B cell (primary cell): Measurements from ENCODE around the gene ST6GAL1. TPM values are rescaled to one million over a fixed set of nuclear protein-coding genes. Genes with fewer than 3 reads are reported as not detected.
A peak's percentile ranks its signal among the peaks of the same experiment; 100 is the strongest.

Experiments
- ATAC-seq: fragments of 200-7000 bp; cut with Tn5 transposase; one replicate; pipeline ENCODE4 v1.10.0; 2021; ENCODE audit warnings: low read depth, mild to moderate bottlenecking, moderate number of reproducible peaks, moderate library complexity
- CTCF ChIA-PET: fragments of 350-600 bp; sonication (Branson Sonifier 250); formaldehyde crosslinking; loops from one replicate; lab custom pipeline; 2021; ENCODE audit warnings: antibody characterized with exemption, inconsistent platforms; lab: Charles Lee
- POLR2A ChIA-PET: fragments of 350-600 bp; sonication (Branson Sonifier 250); formaldehyde crosslinking; loops from one replicate; lab custom pipeline; 2021; ENCODE audit warnings: antibody characterized with exemption; lab: Charles Lee
- DNase-seq: peaks from one replicate; pipeline ENCODE4 v3.0.0; 2013
- H2AFZ ChIP-seq: 2 replicates; pipeline ENCODE4 v1.6.1; 2012; ENCODE audit warnings: mild to moderate bottlenecking, low read depth, low read length; ENCODE audit not compliant: insufficient read depth, poor library complexity, severe bottlenecking
- H3K27ac ChIP-seq, 2 donors: 1 replicate in 1 of 2; 2 replicates in 1 of 2; pipeline ENCODE4 v1.5.1; 2012 to 2013; ENCODE audit warnings: low read length in 2 of 2, mild to moderate bottlenecking in 2 of 2, moderate library complexity in 1 of 2
- H3K27me3 ChIP-seq, 4 experiments: fragments of 200-600 bp in 1 of 4; sonication (generic) in 1 of 4; replicated peaks in 1 of 4; 1 replicate in 2 of 4; 2 replicates in 2 of 4; pipeline versions ENCODE4 v1.6.1 to v1.7.0; 2013 to 2016; ENCODE audit warnings: low read length in 3 of 4, mild to moderate bottlenecking in 2 of 4, mixed read lengths in 1 of 4, moderate library complexity in 1 of 4; ENCODE audit not compliant: insufficient read depth in 4 of 4, control insufficient read depth in 3 of 4; ENCODE audit errors: control extremely low read depth in 1 of 4
- H3K36me3 ChIP-seq, 2 experiments: replicated peaks in 1 of 2; 1 replicate in 1 of 2; 2 replicates in 1 of 2; pipeline versions ENCODE4 v1.6.1 to v1.7.1; 2013; ENCODE audit warnings: low read length in 1 of 2; ENCODE audit not compliant: insufficient read depth in 2 of 2, control insufficient read depth in 1 of 2; ENCODE audit errors: control extremely low read depth in 1 of 2, extremely low read depth in 1 of 2
- H3K4me1 ChIP-seq, 2 donors: fragments of 200-600 bp in 1 of 2; sonication (generic) in 1 of 2; 1 replicate in 1 of 2; 2 replicates in 1 of 2; pipeline versions ENCODE4 v1.5.1 to v1.6.1; 2013 to 2017; ENCODE audit warnings: low read length in 2 of 2; ENCODE audit not compliant: control insufficient read depth in 2 of 2, insufficient read depth in 2 of 2
- H3K4me2 ChIP-seq: replicated peaks from 2 replicates; pipeline ENCODE3; 2012; ENCODE audit warnings: mild to moderate bottlenecking, low read depth, low read length; ENCODE audit not compliant: poor library complexity, severe bottlenecking
- H3K4me3 ChIP-seq, 5 experiments: fragments of 200-600 bp in 1 of 5; sonication (generic) in 1 of 5; 1 replicate in 3 of 5; 2 replicates in 2 of 5; pipeline versions ENCODE4 v1.5.1 to v1.7.0; 2011 to 2016; ENCODE audit warnings: low read length in 4 of 5, mild to moderate bottlenecking in 4 of 5, low read depth in 2 of 5, control low read depth in 1 of 5, moderate library complexity in 1 of 5; ENCODE audit not compliant: insufficient read depth in 1 of 5; ENCODE audit errors: control extremely low read depth in 1 of 5, extremely low read depth in 1 of 5
- H3K79me2 ChIP-seq: fragments of 200-600 bp; sonication (generic); one replicate; pipeline ENCODE4 v1.6.0; 2016; ENCODE audit warnings: low read length; ENCODE audit not compliant: control insufficient read depth, insufficient read depth
- H3K9ac ChIP-seq: fragments of 200-600 bp; sonication (generic); 2 replicates; pipeline ENCODE4 v1.6.1; 2017; ENCODE audit warnings: mild to moderate bottlenecking, low read length, moderate library complexity
- H3K9me3 ChIP-seq, 3 donors: one replicate each; pipeline versions ENCODE4 v1.6.1 to v1.7.1; 2013; ENCODE audit warnings: low read length in 2 of 3; ENCODE audit not compliant: control insufficient read depth in 2 of 3, insufficient read depth in 1 of 3; ENCODE audit errors: control extremely low read depth in 1 of 3
- H4K20me1 ChIP-seq: 2 replicates; pipeline ENCODE4 v1.6.0; 2012; ENCODE audit warnings: mild to moderate bottlenecking, low read length; ENCODE audit not compliant: insufficient read depth, control insufficient read depth, poor library complexity, severe bottlenecking
- H3K27ac Mint-ChIP-seq: one replicate; pipeline ENCODE4 v1.8.0; 2021; ENCODE audit warnings: mixed read lengths
- H3K27me3 Mint-ChIP-seq: one replicate; pipeline ENCODE4 v1.8.0; 2021; ENCODE audit warnings: mixed read lengths
- H3K4me1 Mint-ChIP-seq: one replicate; pipeline ENCODE4 v1.8.0; 2021; ENCODE audit warnings: mixed read lengths
- H3K4me3 Mint-ChIP-seq: one replicate; pipeline ENCODE4 v1.8.0; 2021; ENCODE audit warnings: mixed read lengths
- H3K9me3 Mint-ChIP-seq: one replicate; pipeline ENCODE4 v1.8.0; 2022; ENCODE audit warnings: mixed read lengths; ENCODE audit not compliant: insufficient read depth
- EZH2 ChIP-seq: IDR thresholded peaks from 2 replicates; pipeline ENCODE4 v1.6.1; 2012; ENCODE audit warnings: borderline replicate concordance, low read depth, mild to moderate bottlenecking, moderate library complexity, low read length; ENCODE audit not compliant: insufficient read depth, poor library complexity, severe bottlenecking
- WGBS: methylation state at CpG from one replicate; pipeline ENCODE4 v1.1.5; 2013; ENCODE audit warnings: missing lambda C conversion rate; ENCODE audit not compliant: insufficient coverage; 5-methylcytosine and 5-hydroxymethylcytosine counted together
- intact Hi-C: fragments of 100-400 bp; cut with micrococcal nuclease; formaldehyde crosslinking; loops from one replicate; pipeline ENCODE4 v1.10.0; 2022
- polyA plus RNA-seq: library from polyadenylated mRNA; depleted of rRNA; stranded (reverse); fragments of >200 nt; gene quantifications from 2 replicates; pipeline ENCODE4 v1.2.3, GENCODE V29; 2012
- total RNA-seq, 2 donors: library from RNA; stranded (reverse); fragments of 120-200 nt in 1 of 2; gene quantifications; 1 replicate in 1 of 2; 2 replicates in 1 of 2; pipeline versions ENCODE4 v1.2.3 to v1.2.4, GENCODE V29; 2013 to 2022
- TF ChIP-seq, protein P1 (sequence below): fragments of 200-600 bp; IDR thresholded peaks from one replicate; pipeline ENCODE4 v1.8.0; 2022; ENCODE audit warnings: antibody characterized with exemption, mild to moderate bottlenecking

ST6GAL1 gene
- total and polyA plus RNA-seq, 2 donors (not counting 1 experiment from before 2014, with no cell fraction given) = 174 to 563 TPM

DNA sequence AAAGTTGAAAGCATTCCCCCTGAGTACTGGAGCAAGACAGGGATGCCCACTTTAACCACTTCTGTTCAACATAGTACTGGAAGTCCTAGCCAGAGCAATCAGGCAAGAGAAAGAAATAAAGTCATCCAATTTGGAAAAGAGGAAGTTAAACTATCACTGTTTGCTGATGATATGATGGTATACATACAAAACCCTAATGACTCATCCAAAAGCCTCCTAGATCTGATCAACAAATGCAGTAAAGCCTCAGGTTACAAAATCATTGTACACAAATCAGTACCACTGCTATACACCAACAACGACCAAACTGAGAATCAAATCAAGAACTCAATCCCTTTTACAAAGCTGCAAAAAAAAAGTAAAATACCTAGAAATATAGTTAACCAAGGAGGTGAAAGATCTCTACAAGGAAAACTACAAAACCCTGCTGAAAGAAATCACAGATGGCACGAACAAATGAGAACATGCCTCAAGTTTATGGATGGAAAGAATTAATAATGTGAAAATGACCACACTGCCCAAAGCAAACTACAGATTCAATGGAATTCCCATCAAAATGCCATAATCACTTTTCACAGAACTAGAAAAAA lies 168.7 kb downstream of the ST6GAL1 start:
- WGBS = no CpG with 5 or more reads among the region's 2 CpGs
- ATAC-seq = no peak

DNA sequence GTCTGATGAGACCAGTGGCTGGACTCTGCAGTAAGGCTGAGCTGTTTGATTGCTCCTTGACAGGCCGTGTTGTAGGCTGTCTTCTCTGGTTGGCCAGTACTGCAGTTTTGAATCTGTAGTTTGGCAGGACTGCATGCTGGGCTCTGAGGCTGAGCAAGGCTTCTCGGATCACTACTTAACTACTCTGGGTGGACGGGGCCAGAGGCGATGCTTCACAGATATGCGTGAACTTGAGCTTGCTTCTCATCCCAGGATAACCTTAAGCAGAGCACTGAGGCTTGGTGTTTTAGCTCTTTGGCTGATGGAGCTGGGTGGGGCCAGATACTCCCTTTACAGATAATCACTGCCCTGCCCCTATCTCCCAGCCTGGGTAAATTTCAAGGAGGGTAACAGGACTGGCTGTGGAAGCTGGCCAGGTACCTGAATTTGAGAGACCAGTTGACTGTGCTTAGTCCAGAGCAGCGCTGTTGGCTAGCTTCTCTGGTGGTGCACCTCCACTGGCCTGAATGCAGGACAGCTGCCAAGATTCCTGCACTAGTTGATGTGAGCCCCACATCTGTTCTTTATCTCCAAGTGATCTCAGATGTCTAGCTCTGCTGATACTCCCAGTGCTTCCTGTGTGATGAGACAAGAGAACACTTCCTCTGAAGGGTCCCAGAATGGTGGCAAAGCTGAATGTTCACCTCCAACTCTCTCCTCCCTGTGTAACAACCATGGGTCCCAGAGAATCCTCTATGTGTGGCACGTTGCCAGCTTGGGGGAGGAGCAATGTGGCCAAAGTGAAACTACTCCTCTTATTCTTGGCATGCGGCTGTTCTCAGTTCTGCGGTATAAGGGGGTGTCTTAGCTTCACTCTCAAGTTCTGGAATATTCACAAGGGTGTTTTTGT lies 171.1 kb downstream of the ST6GAL1 start:
- ChIA-PET POLR2A (interaction anchor here (1.4 kb wide), 1 partner anchor 318 kb away, joined by 3 read pairs; the partner anchor contains the start of gene EIF4A2), CTCF (interaction anchor here (0.7 to 6.1 kb wide), 9 partner anchors 12 to 486 kb away, joined by 3 to 56 read pairs (median 6); partner anchors contain the start of gene RPL39L)
- Mint-ChIP-seq H3K4me3 (peak overlapping the region; percentile 74), H3K4me1 (peaks cover 30% of the 10 kb centered on the region), H3K27ac (peak overlapping the region; percentile 26), H3K27me3 (no peaks in the 10 kb centered on the region), H3K9me3 (peaks cover 1% of the 10 kb centered on the region)
- intact Hi-C loops = loop anchor here (5.0 kb wide), 1 partner anchor 34 kb away; no protein-coding TSS in a partner anchor
- Histone ChIP-seq H3K4me3 (peak overlapping the region in 4 of 5 experiments; percentile 3 to 46 (median 24)), H3K9me3 (peaks cover 0 to 3% (median 0%) of the 10 kb centered on the region in 3 donors), H3K4me2 (peak overlapping the region; percentile 58), H3K79me2 (no peaks in the 10 kb centered on the region), H3K27me3 (no peaks in the 10 kb centered on the region), H3K36me3 (no peaks in the 10 kb centered on the region), H3K9ac (peak overlapping the region; percentile 40), H3K27ac (peak overlapping the region in 1 of 2 donors; percentile 14), H3K4me1 (peaks cover 10 to 11% of the 10 kb centered on the region in 2 donors), H2AFZ (peak overlapping the region; percentile 68), H4K20me1 (no peaks in the 10 kb centered on the region)
- 84% methylated on average over 6 of the region's 9 CpGs for WGBS
- peak; percentile 51 for DNase-seq
- TF ChIP-seq, protein P1, sequence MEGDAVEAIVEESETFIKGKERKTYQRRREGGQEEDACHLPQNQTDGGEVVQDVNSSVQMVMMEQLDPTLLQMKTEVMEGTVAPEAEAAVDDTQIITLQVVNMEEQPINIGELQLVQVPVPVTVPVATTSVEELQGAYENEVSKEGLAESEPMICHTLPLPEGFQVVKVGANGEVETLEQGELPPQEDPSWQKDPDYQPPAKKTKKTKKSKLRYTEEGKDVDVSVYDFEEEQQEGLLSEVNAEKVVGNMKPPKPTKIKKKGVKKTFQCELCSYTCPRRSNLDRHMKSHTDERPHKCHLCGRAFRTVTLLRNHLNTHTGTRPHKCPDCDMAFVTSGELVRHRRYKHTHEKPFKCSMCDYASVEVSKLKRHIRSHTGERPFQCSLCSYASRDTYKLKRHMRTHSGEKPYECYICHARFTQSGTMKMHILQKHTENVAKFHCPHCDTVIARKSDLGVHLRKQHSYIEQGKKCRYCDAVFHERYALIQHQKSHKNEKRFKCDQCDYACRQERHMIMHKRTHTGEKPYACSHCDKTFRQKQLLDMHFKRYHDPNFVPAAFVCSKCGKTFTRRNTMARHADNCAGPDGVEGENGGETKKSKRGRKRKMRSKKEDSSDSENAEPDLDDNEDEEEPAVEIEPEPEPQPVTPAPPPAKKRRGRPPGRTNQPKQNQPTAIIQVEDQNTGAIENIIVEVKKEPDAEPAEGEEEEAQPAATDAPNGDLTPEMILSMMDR = no peak
- no peak for TF ChIP-seq EZH2
- ATAC-seq = peak; percentile 45

More for the DNA sequence above, 168.7 kb downstream of the ST6GAL1 start:
- intact Hi-C loops = no loop called here
- Mint-ChIP-seq H3K9me3 (peaks cover 5% of the 10 kb centered on the region), H3K4me3 (no peak overlapping the region), H3K27ac (no peak overlapping the region), H3K4me1 (peaks cover 33% of the 10 kb centered on the region), H3K27me3 (no peaks in the 10 kb centered on the region)
- TF ChIP-seq EZH2 = no peak
- DNase-seq = no peak
- no peak overlapping the region for H3K4me3 ChIP-seq
- ChIA-PET POLR2A (no interaction called here), CTCF (interaction anchor here (1.3 kb wide), 1 partner anchor 52 kb away, joined by 6 read pairs; no protein-coding TSS in a partner anchor)
- H2AFZ ChIP-seq = no peak overlapping the region
- H3K27ac ChIP-seq = no peak overlapping the region
- peaks cover 10 to 11% of the 10 kb centered on the region in 2 donors for H3K4me1 ChIP-seq
- H3K4me2 ChIP-seq = no peak overlapping the region
- no peak overlapping the region for H3K9ac ChIP-seq
- no peaks in the 10 kb centered on the region for H3K36me3 ChIP-seq
- no peaks in the 10 kb centered on the region for H4K20me1 ChIP-seq
- H3K79me2 ChIP-seq = peaks cover 7% of the 10 kb centered on the region
- no peaks in the 10 kb centered on the region for H3K27me3 ChIP-seq
- peaks cover 0 to 4% (median 0%) of the 10 kb centered on the region in 3 donors for H3K9me3 ChIP-seq
